H9 (cell line): Measurements from ENCODE around the gene NAPG. TPM values are rescaled to one million over a fixed set of nuclear protein-coding genes. Genes with fewer than 3 reads are reported as not detected.
"Not testable (repeated sequence)": the region's sequence is repeated elsewhere in the genome, so short reads cannot be mapped to it uniquely, and the experiment has no call there.

ENCODE experiments used
- DNase-seq: peaks from one replicate; pipeline ENCODE4 v3.0.0-alpha.2; 2017
- H2AFZ ChIP-seq: one replicate; pipeline ENCODE4 v1.6.1; 2013; ENCODE audit warnings: mild to moderate bottlenecking, low read length, control low read depth, moderate library complexity
- H2AK5ac ChIP-seq: 2 replicates; pipeline ENCODE4 v1.6.1; 2013; ENCODE audit warnings: low read length, control low read depth, mixed read lengths; ENCODE audit not compliant: insufficient read length
- H2BK120ac ChIP-seq: one replicate; pipeline ENCODE4 v1.6.1; 2013; ENCODE audit warnings: low read depth, mild to moderate bottlenecking, low read length, control low read depth, inconsistent platforms; ENCODE audit not compliant: poor library complexity, severe bottlenecking
- H2BK12ac ChIP-seq: 2 replicates; pipeline ENCODE4 v1.6.1; 2013; ENCODE audit warnings: low read length, control low read depth, mixed read lengths, low read depth; ENCODE audit not compliant: insufficient read length
- H2BK15ac ChIP-seq: 2 replicates; pipeline ENCODE4 v1.6.1; 2013; ENCODE audit warnings: low read depth, low read length, control low read depth
- H2BK20ac ChIP-seq: one replicate; pipeline ENCODE4 v1.6.1; 2013; ENCODE audit warnings: low read depth, mild to moderate bottlenecking, low read length, control low read depth, inconsistent platforms; ENCODE audit not compliant: poor library complexity, severe bottlenecking
- H2BK5ac ChIP-seq: 2 replicates; pipeline ENCODE4 v1.6.1; 2013; ENCODE audit warnings: low read length, control low read depth, mixed read lengths; ENCODE audit not compliant: insufficient read length
- H3K14ac ChIP-seq: 2 replicates; pipeline ENCODE4 v1.6.1; 2013; ENCODE audit warnings: low read length, control low read depth; ENCODE audit not compliant: insufficient read depth
- H3K18ac ChIP-seq: 2 replicates; pipeline ENCODE4 v1.6.1; 2013; ENCODE audit warnings: low read depth, mild to moderate bottlenecking, mixed read lengths, low read length, control low read depth; ENCODE audit not compliant: insufficient read length
- H3K23ac ChIP-seq: 2 replicates; pipeline ENCODE4 v1.6.1; 2013; ENCODE audit warnings: low read length, control low read depth, mixed read lengths, low read depth; ENCODE audit not compliant: insufficient read length
- H3K23me2 ChIP-seq: 2 replicates; pipeline ENCODE4 v1.6.1; 2013; ENCODE audit warnings: low read depth, mild to moderate bottlenecking, mixed read lengths, low read length, control low read depth; ENCODE audit not compliant: insufficient read length, poor library complexity, severe bottlenecking
- H3K27ac ChIP-seq: 2 replicates; pipeline ENCODE4 v1.5.1; 2013; ENCODE audit warnings: low read length, control low read depth, mixed read lengths, low read depth; ENCODE audit not compliant: insufficient read length
- H3K27me3 ChIP-seq: 2 replicates; pipeline ENCODE4 v1.6.1; 2013; ENCODE audit warnings: low read length, control low read depth, inconsistent platforms; ENCODE audit not compliant: insufficient read depth
- H3K4ac ChIP-seq: 2 replicates; pipeline ENCODE4 v1.6.1; 2013; ENCODE audit warnings: low read depth, mild to moderate bottlenecking, control low read depth, inconsistent platforms, low read length, moderate library complexity
- H3K4me1 ChIP-seq: 2 replicates; pipeline ENCODE4 v1.6.1; 2013; ENCODE audit warnings: low read length, control low read depth, inconsistent platforms; ENCODE audit not compliant: insufficient read depth
- H3K4me2 ChIP-seq: 2 replicates; pipeline ENCODE4 v1.6.1; 2013; ENCODE audit warnings: low read length, control low read depth, mixed read lengths; ENCODE audit not compliant: insufficient read length, insufficient read depth
- H3K56ac ChIP-seq: 2 replicates; pipeline ENCODE4 v1.6.1; 2013; ENCODE audit warnings: low read depth, mild to moderate bottlenecking, mixed read lengths, low read length, control low read depth; ENCODE audit not compliant: insufficient read length
- H3K79me1 ChIP-seq: 2 replicates; pipeline ENCODE4 v1.6.1; 2013; ENCODE audit warnings: low read depth, mild to moderate bottlenecking, moderate library complexity, low read length, control low read depth, inconsistent platforms; ENCODE audit not compliant: insufficient read depth, poor library complexity, severe bottlenecking
- H3K79me2 ChIP-seq: 2 replicates; pipeline ENCODE4 v1.6.1; 2013; ENCODE audit warnings: low read length, control low read depth, inconsistent platforms; ENCODE audit not compliant: insufficient read depth
- H3K9ac ChIP-seq: 2 replicates; pipeline ENCODE4 v1.6.1; 2013; ENCODE audit warnings: low read length, control low read depth, mixed read lengths; ENCODE audit not compliant: insufficient read length; ENCODE audit errors: extremely low read depth
- H3K9me3 ChIP-seq: one replicate; pipeline ENCODE4 v1.6.1; 2013; ENCODE audit warnings: low read depth, low read length, inconsistent platforms; ENCODE audit not compliant: control insufficient read depth
- H3T11ph ChIP-seq: one replicate; pipeline ENCODE4 v1.6.1; 2013; ENCODE audit warnings: mild to moderate bottlenecking, low read length, control low read depth, inconsistent platforms
- H4K20me1 ChIP-seq: one replicate; pipeline ENCODE4 v1.6.1; 2013; ENCODE audit not compliant: control insufficient read depth, insufficient read length, insufficient read depth
- H4K5ac ChIP-seq: 2 replicates; pipeline ENCODE4 v1.6.1; 2013; ENCODE audit warnings: low read depth, mild to moderate bottlenecking, mixed read lengths, low read length, control low read depth; ENCODE audit not compliant: insufficient read length
- H4K8ac ChIP-seq: replicated peaks from 2 replicates; pipeline ENCODE4 v1.6.1; 2013; ENCODE audit warnings: low read length, control low read depth, mixed read lengths, low read depth; ENCODE audit not compliant: insufficient read length
- H4K91ac ChIP-seq: 2 replicates; pipeline ENCODE4 v1.6.1; 2013; ENCODE audit warnings: low read depth, mild to moderate bottlenecking, moderate library complexity, mixed read lengths, low read length, control low read depth; ENCODE audit not compliant: insufficient read length
- H3K27ac Mint-ChIP-seq, 3 experiments: 2 replicates in 2 of 3; 3 replicates in 1 of 3; pipeline ENCODE4 v1.8.0; 2020 to 2021; ENCODE audit warnings: mixed read lengths in 3 of 3, mild to moderate bottlenecking in 1 of 3, moderate library complexity in 1 of 3
- H3K27me3 Mint-ChIP-seq: 2 replicates; pipeline ENCODE4 v1.8.0; 2021; ENCODE audit warnings: low read depth, mild to moderate bottlenecking, moderate library complexity, mixed read lengths
- H3K36me3 Mint-ChIP-seq, 3 experiments: 2 replicates in 2 of 3; 3 replicates in 1 of 3; pipeline ENCODE4 v1.8.0; 2020 to 2021; ENCODE audit warnings: low read depth in 3 of 3, mixed read lengths in 3 of 3; ENCODE audit not compliant: insufficient read depth in 1 of 3
- H3K4me1 Mint-ChIP-seq, 2 experiments: 2 replicates each; pipeline ENCODE4 v1.8.0; 2020; ENCODE audit warnings: mixed read lengths in 2 of 2
- H3K4me3 Mint-ChIP-seq, 2 experiments: 2 replicates in 1 of 2; 3 replicates in 1 of 2; pipeline ENCODE4 v1.8.0; 2020 to 2021; ENCODE audit warnings: mild to moderate bottlenecking in 2 of 2, mixed read lengths in 2 of 2, moderate library complexity in 1 of 2
- H3K9me3 Mint-ChIP-seq, 2 experiments: 2 replicates in 1 of 2; 3 replicates in 1 of 2; pipeline ENCODE4 v1.8.0; 2020; ENCODE audit warnings: mild to moderate bottlenecking in 2 of 2, mixed read lengths in 2 of 2, moderate library complexity in 1 of 2
- WGBS: extraction: QIAGEN DNeasy Blood & Tissue Kit; methylation state at CpG from one replicate; pipeline ENCODE4 v1.1.7; 2013; ENCODE audit warnings: missing lambda C conversion rate, low lambda C conversion rate, mixed read lengths; ENCODE audit not compliant: insufficient read length; ENCODE audit errors: extremely low coverage; 5-methylcytosine and 5-hydroxymethylcytosine counted together
- total RNA-seq: library from RNA; stranded (reverse); gene quantifications from 2 replicates; pipeline ENCODE4 v1.2.1, GENCODE V29; 2021

The NAPG gene
- total RNA-seq, 1 experiment from 2014 or later = 30.9 TPM

DNA sequence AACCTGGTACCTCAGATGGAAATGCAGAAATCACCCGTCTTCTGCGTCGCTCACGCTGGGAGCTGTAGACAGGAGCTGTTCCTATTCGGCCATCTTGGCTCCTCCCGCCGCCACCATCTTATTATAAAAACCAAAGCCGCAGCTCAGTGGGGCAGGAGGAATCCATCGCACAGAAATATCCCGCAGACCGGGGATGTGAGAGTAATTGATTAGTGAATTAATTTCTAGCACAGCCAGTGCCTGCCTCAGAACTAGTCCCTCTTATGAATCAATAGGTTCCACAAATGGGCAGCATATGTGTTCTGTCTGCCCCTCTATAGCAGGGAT, 52.7 kb downstream of the NAPG start:
- H3K27me3 Mint-ChIP-seq, H3K23me2 ChIP-seq, H2BK120ac ChIP-seq, H4K8ac ChIP-seq, H2BK5ac ChIP-seq, H4K5ac ChIP-seq, H3K79me2 ChIP-seq, H2BK20ac ChIP-seq, DNase-seq, H3K9ac ChIP-seq, H3K79me1 ChIP-seq, H3K4me2 ChIP-seq, H3K4me1 Mint-ChIP-seq, H3T11ph ChIP-seq, H3K14ac ChIP-seq, H4K91ac ChIP-seq, H3K23ac ChIP-seq, H2AK5ac ChIP-seq, H2BK12ac ChIP-seq, H3K4me1 ChIP-seq, H3K27ac ChIP-seq, H4K20me1 ChIP-seq, H3K4ac ChIP-seq, H3K56ac ChIP-seq, H2AFZ ChIP-seq, H3K27me3 ChIP-seq: not testable (repeated sequence)
- Mint-ChIP-seq H3K27ac (peak overlapping the region in 2 of 3 experiments; percentile 92 to 94; a peak in 4 of 7 replicates), H3K36me3 (peaks cover 15 to 30% (median 18%) of the 10 kb centered on the region in 3 experiments), H3K9me3 (peaks cover 26 to 30% of the 10 kb centered on the region in 2 experiments), H3K4me3 (peak overlapping the region in 1 of 2 experiments; percentile 5; a peak in 1 of 5 replicates)
- H3K9me3 ChIP-seq = peaks cover 11% of the 10 kb centered on the region
- H2BK15ac ChIP-seq = peak overlapping the region; percentile 89; the same call in 1 of the 2 replicates
- peak overlapping the region; percentile 36 for H3K18ac ChIP-seq
- WGBS = no CpG with 5 or more reads among the region's 11 CpGs
